ENCODE results near the gene ODAD2.

ODAD2 gene

DNA sequence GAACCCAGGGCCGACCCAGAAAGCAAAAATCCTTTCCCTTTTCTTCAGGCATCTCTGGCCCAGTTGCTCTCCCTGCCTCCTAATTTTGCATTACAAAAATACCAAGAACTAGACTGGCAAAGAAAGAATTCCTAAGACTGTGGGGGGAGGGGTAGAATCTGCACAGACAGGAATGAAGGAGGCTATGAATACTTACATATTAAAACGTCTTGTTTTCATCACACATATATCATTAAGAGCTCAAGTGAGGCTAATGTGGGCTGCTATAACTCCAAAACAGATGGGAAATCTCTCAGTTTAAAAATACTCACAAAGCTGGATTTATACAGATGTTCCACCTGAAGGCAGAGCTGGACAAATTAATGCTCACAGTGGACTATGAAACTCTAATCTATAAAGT lies 224.0 kb downstream of the ODAD2 start:
- DNase-seq (ENCODE audit: low spot score) = no peak

DNA sequence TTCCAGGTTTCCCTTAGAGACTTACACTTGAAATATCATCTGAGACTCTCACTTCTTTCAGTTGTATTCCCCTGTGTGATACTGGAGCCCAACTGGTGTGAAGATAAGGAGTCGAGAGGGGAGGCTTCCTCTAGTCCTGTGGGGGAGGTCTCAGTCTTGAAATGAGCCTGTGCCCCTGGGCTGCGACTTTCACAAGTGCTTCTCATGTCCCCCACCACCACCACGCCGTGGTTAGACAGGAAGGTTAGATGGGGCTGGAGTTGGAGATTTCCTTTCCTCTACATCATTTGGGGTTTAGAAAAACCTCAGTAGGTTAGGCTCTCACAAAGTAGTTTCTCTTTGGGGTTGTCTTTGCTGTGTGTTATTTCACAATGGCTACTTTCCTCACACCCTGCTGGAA lies 227.6 kb downstream of the ODAD2 start:
- DNase-seq (ENCODE audit: low spot score) = no peak

DNA sequence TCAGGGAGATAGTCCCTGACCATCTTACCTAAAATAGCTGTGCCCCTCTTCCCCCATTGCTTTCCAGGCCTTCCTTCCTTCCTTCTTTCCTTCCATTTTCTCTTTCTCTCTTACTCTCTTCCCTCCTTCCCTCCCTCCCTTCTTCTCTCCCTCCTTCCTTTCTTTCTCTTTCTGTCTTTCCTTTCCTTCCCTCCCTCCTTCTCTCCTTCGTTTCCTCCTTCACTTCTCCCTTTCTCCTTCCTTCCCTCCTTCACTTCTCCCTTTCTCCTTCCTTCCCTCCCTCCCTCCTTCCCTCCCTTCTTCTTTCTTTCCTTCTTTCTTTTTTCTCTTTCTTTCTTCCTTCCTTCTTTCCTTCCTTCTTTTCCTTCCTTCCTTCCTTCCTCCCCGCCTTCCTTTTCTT lies 228.7 kb downstream of the ODAD2 start:
- DNase-seq (ENCODE audit: low spot score) = no peak

Small RNAs within 50 kb of the gene (small RNA-seq; reads per million reads assigned to genes)
- gene MRPS21P5 (0 to 0.04 reads per million in 2 experiments), gene RN7SKP132 (0 reads per million in 2 experiments)
